Cardiac muscle cell (in vitro differentiated cells and primary cell): Measurements from ENCODE around the gene CEL. TPM values are rescaled to one million over a fixed set of nuclear protein-coding genes. Genes with fewer than 3 reads are reported as not detected.

ENCODE experiments used
- DNase-seq, 2 donors: peaks; one replicate each; pipeline versions ENCODE4 v3.0.0 to v3.0.0-alpha.2; 2010 to 2017; ENCODE audit warnings: low read depth in 1 of 2, low spot score in 1 of 2
- H3K27ac ChIP-seq: fragments of 200-600 bp; sonication (generic); 2 replicates; pipeline ENCODE4 v1.5.1; 2016
- H3K27me3 ChIP-seq: fragments of 200-600 bp; sonication (generic); 2 replicates; pipeline ENCODE4 v1.6.0; 2016; ENCODE audit warnings: control low read depth
- H3K36me3 ChIP-seq: fragments of 200-600 bp; sonication (generic); 2 replicates; pipeline ENCODE4 v1.5.1; 2016; ENCODE audit warnings: control low read depth
- H3K4me1 ChIP-seq: fragments of 200-600 bp; sonication (generic); 2 replicates; pipeline ENCODE4 v1.8.1; 2017; ENCODE audit warnings: low read depth, mild to moderate bottlenecking, mixed run types
- H3K4me3 ChIP-seq: fragments of 200-600 bp; sonication (generic); 2 replicates; pipeline ENCODE4 v1.5.1; 2016; ENCODE audit warnings: mild to moderate bottlenecking
- H3K9me3 ChIP-seq: fragments of 200-600 bp; sonication (generic); 2 replicates; pipeline ENCODE4 v1.5.1; 2017; ENCODE audit warnings: low read depth, mild to moderate bottlenecking, control low read depth
- CTCF ChIP-seq: IDR thresholded peaks from 2 replicates; pipeline ENCODE4 v1.5.1; 2012; ENCODE audit warnings: low read depth, mild to moderate bottlenecking, low read length
- polyA plus RNA-seq: library from polyadenylated mRNA; unstranded; fragments of >200 nt; fragmentation: Nextera tagmentation; extraction: Ambion mirVana; gene quantifications from 2 replicates; pipeline ENCODE4 v1.2.1, GENCODE V29; 2016
- total RNA-seq: library from RNA; depleted of rRNA; stranded (reverse); fragments of >200 nt; gene quantifications from 2 replicates; pipeline ENCODE4 v1.2.3, GENCODE V29; 2016

The CEL gene
- total and polyA plus RNA-seq, 2 experiments from 2014 or later = 0.73 to 1.1 TPM

GRCh38 chr9:133043449-133044035 lies 18.2 kb upstream of the CEL start:
- Histone ChIP-seq H3K4me3 (no peak overlapping the region), H3K27ac (no peak overlapping the region), H3K4me1 (no peaks in the 10 kb centered on the region), H3K9me3 (no peaks in the 10 kb centered on the region), H3K27me3 (no peaks in the 10 kb centered on the region), H3K36me3 (peaks cover 33% of the 10 kb centered on the region)
- DNase-seq = no peak
- no peak for TF ChIP-seq CTCF

DNA sequence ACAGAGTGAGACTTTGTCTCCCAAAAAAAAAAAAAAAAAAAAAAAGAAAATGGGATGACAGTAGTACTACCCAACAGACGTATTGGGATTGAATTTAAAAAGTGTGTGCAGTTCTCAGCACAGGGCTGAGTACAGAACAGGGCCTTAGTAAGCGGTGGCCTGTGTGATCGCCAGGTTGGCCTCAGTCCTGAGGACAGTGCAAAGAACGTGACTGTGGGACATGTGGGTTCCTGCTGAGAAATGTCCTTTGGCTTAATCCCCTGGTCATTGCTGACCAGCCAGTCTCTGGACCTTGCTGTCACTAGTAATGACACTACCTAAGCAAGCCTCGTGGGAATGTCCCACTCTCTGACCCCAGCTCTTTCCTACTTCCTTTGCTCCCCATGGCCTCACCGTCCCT lies 17.7 kb upstream of the CEL start:
- H3K36me3 ChIP-seq = peaks cover 33% of the 10 kb centered on the region

DNA sequence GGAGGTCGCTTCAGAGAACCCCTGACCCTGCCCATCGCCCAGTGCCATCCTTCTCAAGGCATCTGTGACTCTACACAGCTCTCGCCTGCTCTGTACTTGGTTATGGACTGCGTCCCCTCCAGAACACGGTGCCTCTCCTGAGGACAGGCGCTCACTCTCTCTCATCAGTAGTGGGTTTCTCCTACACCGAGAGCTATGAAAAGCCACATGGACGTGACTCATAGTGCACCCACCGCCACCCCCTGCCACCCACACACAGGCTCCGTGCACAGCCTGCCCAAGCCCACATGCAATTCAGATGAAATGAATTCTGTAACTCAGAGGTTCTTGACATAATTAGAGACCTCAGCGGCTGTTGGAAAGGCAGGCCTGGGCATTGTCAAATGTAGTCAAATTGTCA lies 17.1 kb upstream of the CEL start:
- Histone ChIP-seq H3K27me3 (no peaks in the 10 kb centered on the region), H3K9me3 (no peaks in the 10 kb centered on the region), H3K36me3 (peaks cover 33% of the 10 kb centered on the region), H3K4me1 (no peaks in the 10 kb centered on the region), H3K4me3 (no peak overlapping the region), H3K27ac (no peak overlapping the region)
- DNase-seq = no peak
- no peak for TF ChIP-seq CTCF

More for the DNA sequence above, 17.7 kb upstream of the CEL start:
- no peaks in the 10 kb centered on the region for H3K27me3 ChIP-seq
- no peak overlapping the region for H3K4me3 ChIP-seq
- no peak for DNase-seq
- no peak for TF ChIP-seq CTCF
- H3K4me1 ChIP-seq = no peaks in the 10 kb centered on the region
- H3K27ac ChIP-seq = no peak overlapping the region
- H3K9me3 ChIP-seq = no peaks in the 10 kb centered on the region

DNA sequence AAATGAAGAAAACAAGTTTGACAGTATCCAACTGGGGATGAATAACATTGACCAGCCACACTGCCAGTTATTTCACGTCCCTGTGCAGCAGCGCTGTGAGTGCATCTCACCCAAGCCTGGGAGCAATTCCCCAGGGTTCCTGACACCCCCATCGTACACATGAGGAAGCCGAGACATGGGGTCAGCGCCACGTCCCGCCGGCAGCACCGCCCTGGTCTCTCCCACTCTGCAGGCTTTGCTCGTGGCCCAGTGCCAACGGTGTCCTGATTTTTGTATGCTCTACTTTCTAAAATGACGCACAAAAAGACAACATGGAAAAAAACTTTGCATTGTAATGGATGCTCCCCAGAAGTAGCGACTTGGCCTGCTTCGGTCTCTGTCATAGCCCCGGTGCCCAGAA lies 16.6 kb upstream of the CEL start:
- Histone ChIP-seq H3K27ac (no peak overlapping the region), H3K36me3 (peaks cover 36% of the 10 kb centered on the region), H3K9me3 (no peaks in the 10 kb centered on the region), H3K4me3 (no peak overlapping the region), H3K27me3 (no peaks in the 10 kb centered on the region), H3K4me1 (no peaks in the 10 kb centered on the region)
- no peak for TF ChIP-seq CTCF
- DNase-seq = no peak

DNA sequence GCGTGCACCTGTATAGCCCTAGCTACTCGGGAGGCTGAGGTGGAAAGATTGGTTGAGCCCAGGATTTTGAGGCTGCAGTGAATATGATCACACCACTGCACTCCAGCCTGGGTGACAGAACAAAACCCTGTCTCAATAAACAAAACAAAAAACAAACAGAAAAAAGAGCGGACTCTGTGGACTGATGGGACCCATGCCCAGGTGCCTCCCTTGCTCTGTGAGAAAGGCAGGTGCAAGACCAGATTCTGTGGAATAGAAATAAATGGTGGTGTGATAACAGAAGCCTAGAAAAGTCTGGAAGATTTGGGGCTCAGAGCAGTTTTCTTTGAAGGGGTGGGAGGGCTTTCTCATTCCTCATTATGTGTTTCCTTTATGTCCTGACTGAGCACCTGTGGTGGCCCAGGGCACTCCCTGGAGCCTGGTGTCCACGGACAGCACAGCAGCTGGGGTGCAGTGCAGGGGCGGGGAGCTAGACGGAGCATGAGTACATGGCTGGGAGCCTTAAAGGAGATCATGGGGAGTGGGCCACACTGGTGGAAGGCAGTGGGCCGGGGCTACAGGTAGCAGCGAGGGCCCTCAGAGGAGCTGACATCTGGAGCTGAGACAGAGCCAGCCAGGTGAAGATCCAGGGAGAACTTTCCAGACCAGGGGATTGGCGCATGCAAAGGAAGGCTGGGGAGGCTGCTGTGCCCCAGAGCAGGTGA lies 15.4 kb upstream of the CEL start:
- no peak for DNase-seq
- Histone ChIP-seq H3K4me1 (no peaks in the 10 kb centered on the region), H3K27ac (no peak overlapping the region), H3K4me3 (no peak overlapping the region), H3K9me3 (no peaks in the 10 kb centered on the region), H3K36me3 (peaks cover 44% of the 10 kb centered on the region), H3K27me3 (no peaks in the 10 kb centered on the region)
- TF ChIP-seq CTCF = no peak
